ENCODE measurements around the gene RAPGEF3.

DNA sequence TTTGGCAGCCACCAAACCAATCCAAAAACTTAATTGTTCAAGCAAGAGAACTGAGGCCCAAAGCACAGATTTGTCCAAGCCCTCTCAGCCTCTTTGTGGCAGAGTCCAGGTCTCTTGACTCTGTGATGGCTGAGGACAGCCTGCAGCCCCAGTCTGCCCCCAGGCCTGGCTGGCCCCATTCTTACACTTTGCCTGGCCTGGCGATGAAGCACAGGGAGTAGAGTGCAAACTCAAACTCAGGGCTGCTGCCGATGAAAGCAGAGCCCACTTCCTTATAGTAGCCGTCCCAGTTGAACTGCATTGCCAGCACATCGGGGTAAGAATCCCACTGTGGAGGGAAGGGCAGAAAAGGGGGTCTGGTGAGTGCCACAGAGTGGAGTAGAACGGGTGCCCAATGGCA is 47.2 kb downstream of the RAPGEF3 start:
- TF ChIP-seq CCNT2 (IDR thresholded peaks at IDR 0.05; ENCODE audit: borderline replicate concordance, extremely low read depth, insufficient read length, low read depth, low read length) (no peak), CEBPB (tag; IDR thresholded peaks at IDR 0.05) (no peak), ZNF224 (CRISPR knock-in tag; IDR thresholded peaks at IDR 0.05) (no peak)
- TF ChIP-seq, protein P1, sequence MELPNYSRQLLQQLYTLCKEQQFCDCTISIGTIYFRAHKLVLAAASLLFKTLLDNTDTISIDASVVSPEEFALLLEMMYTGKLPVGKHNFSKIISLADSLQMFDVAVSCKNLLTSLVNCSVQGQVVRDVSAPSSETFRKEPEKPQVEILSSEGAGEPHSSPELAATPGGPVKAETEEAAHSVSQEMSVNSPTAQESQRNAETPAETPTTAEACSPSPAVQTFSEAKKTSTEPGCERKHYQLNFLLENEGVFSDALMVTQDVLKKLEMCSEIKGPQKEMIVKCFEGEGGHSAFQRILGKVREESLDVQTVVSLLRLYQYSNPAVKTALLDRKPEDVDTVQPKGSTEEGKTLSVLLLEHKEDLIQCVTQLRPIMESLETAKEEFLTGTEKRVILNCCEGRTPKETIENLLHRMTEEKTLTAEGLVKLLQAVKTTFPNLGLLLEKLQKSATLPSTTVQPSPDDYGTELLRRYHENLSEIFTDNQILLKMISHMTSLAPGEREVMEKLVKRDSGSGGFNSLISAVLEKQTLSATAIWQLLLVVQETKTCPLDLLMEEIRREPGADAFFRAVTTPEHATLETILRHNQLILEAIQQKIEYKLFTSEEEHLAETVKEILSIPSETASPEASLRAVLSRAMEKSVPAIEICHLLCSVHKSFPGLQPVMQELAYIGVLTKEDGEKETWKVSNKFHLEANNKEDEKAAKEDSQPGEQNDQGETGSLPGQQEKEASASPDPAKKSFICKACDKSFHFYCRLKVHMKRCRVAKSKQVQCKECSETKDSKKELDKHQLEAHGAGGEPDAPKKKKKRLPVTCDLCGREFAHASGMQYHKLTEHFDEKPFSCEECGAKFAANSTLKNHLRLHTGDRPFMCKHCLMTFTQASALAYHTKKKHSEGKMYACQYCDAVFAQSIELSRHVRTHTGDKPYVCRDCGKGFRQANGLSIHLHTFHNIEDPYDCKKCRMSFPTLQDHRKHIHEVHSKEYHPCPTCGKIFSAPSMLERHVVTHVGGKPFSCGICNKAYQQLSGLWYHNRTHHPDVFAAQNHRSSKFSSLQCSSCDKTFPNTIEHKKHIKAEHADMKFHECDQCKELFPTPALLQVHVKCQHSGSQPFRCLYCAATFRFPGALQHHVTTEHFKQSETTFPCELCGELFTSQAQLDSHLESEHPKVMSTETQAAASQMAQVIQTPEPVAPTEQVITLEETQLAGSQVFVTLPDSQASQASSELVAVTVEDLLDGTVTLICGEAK (IDR thresholded peaks at IDR 0.05) = no peak
- TF ChIP-seq, protein P1 (CRISPR knock-in tag; IDR thresholded peaks at IDR 0.05) = no peak
